Measurements from ENCODE around the gene IQGAP2. TPM values are rescaled to one million over a fixed set of nuclear protein-coding genes. Genes with fewer than 3 reads are reported as not detected.

IQGAP2 gene
- total and polyA plus RNA-seq, 2 of the 8 experiments (the other 6 are each of a cell fraction or from before 2014, with no cell fraction given), result 19.7 to 66.0 TPM

DNA sequence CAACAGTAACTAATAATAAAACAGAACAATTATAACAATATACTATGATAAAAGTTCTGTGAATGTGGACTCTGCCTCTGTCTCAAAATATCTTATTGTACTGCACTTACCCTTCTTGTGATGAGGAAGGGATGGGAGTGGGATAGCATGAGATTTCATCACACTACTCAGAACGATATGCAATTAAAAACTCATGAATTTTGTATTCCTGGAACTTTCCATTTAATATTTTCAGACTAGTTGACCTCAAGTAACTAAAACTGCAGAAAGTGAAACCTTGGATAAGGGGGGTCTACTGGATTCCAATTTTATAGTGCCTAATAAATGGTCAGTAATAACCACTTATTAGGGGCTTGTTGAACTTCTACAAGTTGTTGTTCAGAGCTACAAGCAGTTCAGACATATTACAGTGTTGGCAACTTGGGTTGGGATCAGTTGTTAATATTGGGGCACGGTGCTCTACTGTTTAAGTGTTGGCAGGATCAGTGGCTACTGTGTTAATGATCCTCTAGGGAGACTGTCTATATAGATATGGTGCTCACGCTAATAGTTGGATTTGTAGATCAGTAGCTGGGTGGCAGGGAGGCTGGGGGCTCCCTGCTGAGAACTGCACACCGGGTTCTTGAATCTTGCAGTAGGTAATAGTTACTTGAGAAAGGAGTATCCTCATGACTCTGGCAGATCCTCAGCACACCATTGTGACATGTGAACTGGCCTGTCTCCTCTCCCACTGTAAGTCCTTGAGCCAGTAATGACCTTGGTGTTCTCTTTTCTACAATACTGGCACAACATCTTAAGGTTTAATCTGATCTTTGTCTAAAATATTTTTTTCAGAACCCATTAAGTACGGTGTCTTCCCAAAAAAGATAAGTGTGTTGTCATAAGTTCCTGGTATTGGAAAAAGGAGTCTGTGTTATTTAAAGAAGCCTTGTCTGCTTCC is 158.1 kb downstream of the IQGAP2 start:
- no peak overlapping the region for H4K5ac ChIP-seq (ENCODE audit: insufficient read length, low read depth, low read length)
- no peak overlapping the region for H2BK5ac ChIP-seq (ENCODE audit: low read depth, low read length)
- no peaks in the 10 kb centered on the region; a peak in 2 of 7 replicates for H3K4me1 ChIP-seq (replicated peaks in 1 of 4; ENCODE audit: control insufficient read depth in 3 of 4, insufficient read depth in 4 of 4, low read length in 3 of 4)
- no peaks in the 10 kb centered on the region for H3K27me3 ChIP-seq (replicated peaks in 1 of 4; ENCODE audit: control insufficient read depth in 3 of 4, extremely low read depth in 1 of 4, insufficient read depth in 3 of 4, low read length in 3 of 4)
- CTCF ChIA-PET (ENCODE audit: partially characterized antibody), result interaction anchor here (0.9 kb wide), 1 partner anchor 74 kb away, joined by 3 read pairs; no protein-coding TSS in a partner anchor
- H3K18ac ChIP-seq (ENCODE audit: extremely low read depth, low read length), result no peak overlapping the region
- no peak overlapping the region for H2BK20ac ChIP-seq (ENCODE audit: low read length)
- POLR2A ChIA-PET (ENCODE audit: partially characterized antibody), result no interaction called here
- no peak overlapping the region for H2BK15ac ChIP-seq (ENCODE audit: low read length)
- H2BK12ac ChIP-seq (ENCODE audit: low read depth, low read length), result no peak overlapping the region
- DNase-seq (ENCODE audit: low read depth in 1 of 2, low spot score in 2 of 2) (no peak), FAIRE-seq (no peak)
- H3K79me2 ChIP-seq (ENCODE audit: control insufficient read depth in 1 of 2, insufficient read depth in 2 of 2, low read length in 2 of 2), result no peaks in the 10 kb centered on the region
- no peaks in the 10 kb centered on the region for H3K9me3 ChIP-seq (ENCODE audit: insufficient read depth in 2 of 2, low read depth in 1 of 2, low read length in 1 of 2)
- H3K56ac ChIP-seq (replicated peaks; ENCODE audit: insufficient read length, low read depth, low read length), result no peak overlapping the region
- WGBS, 2 experiments (ENCODE audit: extremely low coverage in 1 of 2, insufficient coverage in 1 of 2, insufficient read length in 1 of 2, insufficient replicate concordance in 2 of 2, low coverage in 1 of 2, low lambda C conversion rate in 2 of 2, missing lambda C conversion rate in 1 of 2), result 91% methylated on average over 5 of the region's 5 CpGs; no CpG with 5 or more reads in 1 of the 2 experiments
- no peaks in the 10 kb centered on the region for H4K20me1 ChIP-seq (replicated peaks in 1 of 2; ENCODE audit: control insufficient read depth in 1 of 2, insufficient read depth in 2 of 2, low read length in 2 of 2)
- no peak overlapping the region for H4K8ac ChIP-seq (ENCODE audit: extremely low read depth, insufficient read depth, low read length)
- no peak overlapping the region for H2AFZ ChIP-seq (ENCODE audit: low read length)
- no peaks in the 10 kb centered on the region; the same call in 1 of the 2 replicates for H3K79me1 ChIP-seq (ENCODE audit: low read depth, low read length)
- H3K4me3 ChIP-seq (ENCODE audit: extremely low read depth in 1 of 4, insufficient read depth in 2 of 4, low read depth in 3 of 4, low read length in 4 of 4), result no peak overlapping the region
- no peak overlapping the region for H3K14ac ChIP-seq (ENCODE audit: insufficient read length)
- H4K91ac ChIP-seq (replicated peaks; ENCODE audit: insufficient read length, low read length), result no peak overlapping the region
- no peaks in the 10 kb centered on the region for H3K36me3 ChIP-seq (ENCODE audit: control insufficient read depth in 2 of 4, insufficient read depth in 4 of 4, low read length in 3 of 4)
- no peak overlapping the region; the same call in 1 of the 2 replicates for H2AK5ac ChIP-seq (ENCODE audit: low read depth, low read length)
- no peak overlapping the region for H3K4me2 ChIP-seq (ENCODE audit: insufficient read depth in 1 of 2, low read depth in 2 of 2, low read length in 2 of 2)
- H3K4ac ChIP-seq (replicated peaks; ENCODE audit: insufficient read length, low read depth, low read length), result no peak overlapping the region
- no peak overlapping the region for H3K9ac ChIP-seq (replicated peaks in 1 of 4; ENCODE audit: extremely low read depth in 1 of 4, low read depth in 3 of 4, low read length in 3 of 4)
- H3K23me2 ChIP-seq (ENCODE audit: low read depth, low read length), result no peaks in the 10 kb centered on the region
- H3K23ac ChIP-seq (ENCODE audit: insufficient read length), result no peak overlapping the region
- H2BK120ac ChIP-seq (replicated peaks; ENCODE audit: low read depth, low read length), result no peak overlapping the region
- H3K27ac ChIP-seq (ENCODE audit: low read depth, low read length), result no peak overlapping the region
- TF ChIP-seq JUN (IDR thresholded peaks at IDR 0.05; ENCODE audit: low read depth, low read length) (no peak), PHF8 (conservative IDR thresholded peaks at IDR 0.05; ENCODE audit: low read depth, low read length) (no peak), TEAD4 (IDR thresholded peaks at IDR 0.05; ENCODE audit: low read depth, low read length) (no peak), EP300 (IDR thresholded peaks at IDR 0.05; ENCODE audit: borderline replicate concordance in 1 of 2, low read depth in 2 of 2, low read length in 2 of 2) (no peak), MAFK (IDR thresholded peaks at IDR 0.05; ENCODE audit: low read depth, low read length) (no peak), SIX5 (IDR thresholded peaks at IDR 0.05; ENCODE audit: low read depth, low read length) (no peak), KDM4A (IDR thresholded peaks at IDR 0.05; ENCODE audit: low read depth, low read length, severe bottlenecking) (no peak), RBBP5 (IDR thresholded peaks at IDR 0.05; ENCODE audit: borderline replicate concordance, low read depth, low read length) (no peak), POU5F1 (IDR thresholded peaks at IDR 0.05; ENCODE audit: low read depth, low read length) (no peak), USF2 (IDR thresholded peaks at IDR 0.05; ENCODE audit: low read length) (no peak)

Data from H1 (cell line).